Measurements from ENCODE around the gene ADAM33.

The ADAM33 gene

DNA sequence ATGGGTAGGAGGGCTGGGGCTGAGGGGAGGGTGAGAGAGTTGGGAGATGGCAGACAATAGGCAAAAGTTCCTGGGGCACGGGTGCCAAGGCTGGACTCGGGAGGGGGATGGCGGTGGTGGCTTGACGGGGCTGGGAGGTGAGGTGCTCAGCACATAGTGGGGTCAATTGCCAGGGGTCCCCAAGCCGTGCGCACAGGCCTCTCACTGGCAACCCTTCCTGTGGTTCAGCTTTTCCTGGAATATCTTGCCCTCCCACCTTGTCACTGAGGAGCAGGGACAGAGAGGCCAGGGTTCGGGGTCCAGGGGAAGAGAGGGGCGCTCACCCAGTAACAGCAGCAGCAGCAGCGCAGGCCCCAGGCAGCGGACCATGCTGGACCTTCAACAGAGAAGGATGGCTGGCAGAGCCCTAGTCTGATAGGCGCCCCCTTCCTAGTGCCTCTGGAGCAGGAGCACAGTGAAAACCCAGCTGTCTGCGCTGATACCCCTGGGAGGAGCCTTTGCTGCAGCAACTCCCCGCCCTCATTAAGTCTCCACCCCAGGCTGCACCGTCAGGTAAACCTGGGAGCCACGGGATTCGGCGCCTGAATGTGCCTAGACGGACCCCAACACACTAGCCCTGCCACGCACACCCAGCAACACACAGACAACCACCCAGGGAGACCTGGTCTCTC, 18.6 kb downstream of the ADAM33 start, which contains the start of gene GFRA4:
Gene GFRA4 (minus strand): TSS at position 369 of the 671 bp plus-strand sequence. CDS start 0 bp downstream, at position 369.
- DNase-seq: no peak

DNA sequence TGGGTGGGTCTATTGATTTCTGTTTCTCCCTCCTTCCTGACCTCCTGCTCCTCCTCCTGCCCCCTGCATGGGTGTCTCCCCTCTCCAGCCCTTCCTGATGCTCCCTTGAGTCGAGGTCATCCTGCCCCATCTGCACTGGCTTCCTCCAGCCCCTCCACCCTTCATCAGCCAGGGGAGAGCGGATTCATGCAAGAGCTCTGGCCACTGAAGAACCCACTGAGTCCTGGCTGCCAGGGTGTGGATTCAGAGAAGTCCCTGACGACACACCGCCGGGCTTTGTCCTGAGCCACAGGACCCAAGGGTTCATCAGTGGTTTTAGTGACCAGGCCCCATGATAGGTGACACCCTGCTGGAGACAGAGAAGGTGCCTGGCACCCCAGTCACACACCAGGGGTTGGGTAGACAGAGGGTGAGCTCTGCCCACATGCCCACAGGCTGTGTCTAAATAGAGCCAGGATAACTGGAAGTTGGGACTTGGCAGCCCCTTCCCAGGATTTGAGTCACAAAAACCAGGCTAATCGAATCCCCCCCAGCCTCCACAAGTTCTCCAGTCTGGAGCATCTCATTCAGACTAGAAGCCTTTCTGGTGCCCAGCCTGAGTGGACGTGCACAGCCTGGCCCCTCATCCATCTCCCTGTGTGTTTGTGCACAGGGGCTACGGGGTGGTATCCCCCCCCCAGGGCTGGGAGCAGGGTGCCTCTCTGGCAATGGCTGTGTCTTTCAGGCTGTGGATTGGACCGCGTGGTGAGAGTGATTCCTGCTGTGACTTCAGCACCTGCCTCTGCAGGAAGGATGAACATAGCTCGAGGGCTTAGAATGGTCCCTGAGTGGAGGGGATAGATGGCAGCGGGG, 19.8 kb downstream of the ADAM33 start:
- DNase-seq: no peak

DNA sequence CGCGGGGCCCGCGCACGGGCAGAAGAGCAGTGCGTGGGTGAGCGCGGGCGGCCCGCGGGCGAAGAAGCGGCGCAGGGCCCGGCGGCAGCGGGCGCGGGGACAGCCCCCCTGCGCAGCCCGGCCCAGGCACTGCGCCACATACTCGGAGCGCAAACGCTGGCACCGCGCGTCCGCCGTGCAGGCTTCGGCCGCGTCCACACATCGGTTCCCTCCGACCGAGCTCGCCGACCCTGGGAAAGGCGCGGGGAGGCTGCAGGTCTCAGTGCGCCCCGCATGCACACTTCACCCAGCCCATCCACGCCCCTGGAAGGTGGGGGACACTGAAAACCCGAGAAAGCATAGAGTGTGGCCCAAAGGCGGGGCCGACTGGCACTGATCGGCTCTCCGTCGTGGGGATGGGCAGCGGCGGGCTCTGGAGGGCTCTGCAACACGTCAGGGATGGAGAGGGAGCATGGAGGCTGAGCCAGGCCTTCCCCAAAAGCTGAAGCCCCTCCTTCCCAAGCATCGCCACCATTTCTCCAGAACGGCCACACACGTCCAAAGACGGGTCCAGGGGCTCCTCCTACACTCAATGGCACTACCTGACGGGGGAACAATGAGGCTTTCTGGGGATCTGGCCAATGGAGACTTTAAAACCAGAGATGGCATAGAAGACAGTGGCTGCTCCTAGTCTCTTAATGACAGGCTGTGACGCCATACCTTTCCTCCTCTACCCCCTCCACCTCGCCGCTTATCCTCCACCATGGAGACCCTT, 20.6 kb downstream of the ADAM33 start:
- no peak for DNase-seq

DNA sequence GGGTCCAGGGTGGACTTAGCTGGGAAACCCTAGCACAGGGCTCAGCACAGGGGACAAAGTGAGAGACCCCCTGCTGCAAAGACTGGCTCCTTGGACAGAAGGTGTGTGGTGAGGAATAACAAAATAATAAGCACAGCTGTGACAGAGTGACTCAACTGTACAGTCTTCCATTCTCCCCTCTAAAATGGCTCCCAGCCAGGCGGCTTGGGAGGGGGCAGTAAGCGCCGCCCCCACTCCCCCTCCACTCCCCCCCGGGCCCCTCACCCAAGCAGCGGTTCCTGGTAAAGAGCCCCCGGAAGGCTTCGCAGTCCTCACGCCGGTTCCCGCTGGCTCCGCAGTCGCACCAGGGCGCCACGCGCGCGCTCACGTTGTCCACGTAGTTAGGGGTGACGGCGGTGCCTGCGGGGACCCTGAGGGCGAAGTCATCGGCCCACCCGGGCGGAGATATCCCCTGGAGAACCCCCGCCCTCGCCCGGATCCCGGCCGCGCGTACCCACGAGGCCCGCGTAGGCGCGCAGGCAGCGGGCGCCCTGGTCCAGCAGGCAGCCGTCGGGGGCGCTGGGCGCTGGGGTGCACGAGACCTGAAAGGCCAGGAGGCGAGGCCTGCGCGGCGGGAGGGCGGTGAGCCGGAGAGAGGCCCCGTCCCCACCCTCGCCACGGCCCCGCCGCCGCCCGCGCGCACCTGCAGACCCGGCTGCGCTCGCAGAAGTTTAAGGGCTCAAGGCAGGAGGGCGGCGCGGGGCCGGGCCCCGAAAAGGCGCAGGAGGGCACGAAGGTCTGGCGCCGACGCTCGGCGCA, 21.3 kb downstream of the ADAM33 start:
- DNase-seq: no peak

DNA sequence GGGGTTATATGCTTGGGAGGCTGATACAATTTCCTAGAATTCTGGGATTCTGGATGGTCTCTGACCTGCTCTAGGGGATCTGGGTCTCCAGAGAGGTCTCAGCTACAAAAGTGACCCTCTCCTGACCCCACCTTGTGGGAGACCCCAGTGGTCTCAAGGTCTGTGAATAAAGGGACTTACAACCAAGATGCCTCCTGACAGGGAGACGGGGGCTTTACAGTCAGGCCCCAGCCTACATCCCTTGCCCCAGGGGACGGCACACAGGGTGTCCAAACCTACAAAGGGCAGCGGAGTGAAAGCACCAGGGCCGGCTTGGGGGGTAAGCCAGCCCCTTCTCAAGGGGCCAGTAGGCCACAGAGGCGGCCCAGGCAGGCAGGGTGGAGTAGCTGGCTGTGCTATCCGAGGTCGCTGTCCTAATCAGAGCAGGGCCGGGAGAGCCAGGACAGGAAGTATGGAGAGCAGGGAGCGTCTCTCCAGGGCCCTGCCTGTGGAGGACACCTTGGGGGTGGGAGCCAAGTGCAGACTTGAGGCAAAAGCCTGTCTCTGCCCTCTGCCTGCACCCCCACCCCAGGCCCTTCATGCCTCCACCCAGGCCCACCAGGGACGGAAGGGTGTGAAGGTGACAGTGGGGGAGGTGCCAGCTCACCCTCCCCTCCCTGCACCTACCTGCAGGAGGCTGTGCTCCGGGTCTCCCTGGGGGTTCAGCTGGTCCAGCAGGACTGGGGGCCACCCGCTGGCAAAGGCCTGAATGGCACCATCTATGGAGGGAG, 22.1 kb downstream of the ADAM33 start:
- DNase-seq: no peak

DNA sequence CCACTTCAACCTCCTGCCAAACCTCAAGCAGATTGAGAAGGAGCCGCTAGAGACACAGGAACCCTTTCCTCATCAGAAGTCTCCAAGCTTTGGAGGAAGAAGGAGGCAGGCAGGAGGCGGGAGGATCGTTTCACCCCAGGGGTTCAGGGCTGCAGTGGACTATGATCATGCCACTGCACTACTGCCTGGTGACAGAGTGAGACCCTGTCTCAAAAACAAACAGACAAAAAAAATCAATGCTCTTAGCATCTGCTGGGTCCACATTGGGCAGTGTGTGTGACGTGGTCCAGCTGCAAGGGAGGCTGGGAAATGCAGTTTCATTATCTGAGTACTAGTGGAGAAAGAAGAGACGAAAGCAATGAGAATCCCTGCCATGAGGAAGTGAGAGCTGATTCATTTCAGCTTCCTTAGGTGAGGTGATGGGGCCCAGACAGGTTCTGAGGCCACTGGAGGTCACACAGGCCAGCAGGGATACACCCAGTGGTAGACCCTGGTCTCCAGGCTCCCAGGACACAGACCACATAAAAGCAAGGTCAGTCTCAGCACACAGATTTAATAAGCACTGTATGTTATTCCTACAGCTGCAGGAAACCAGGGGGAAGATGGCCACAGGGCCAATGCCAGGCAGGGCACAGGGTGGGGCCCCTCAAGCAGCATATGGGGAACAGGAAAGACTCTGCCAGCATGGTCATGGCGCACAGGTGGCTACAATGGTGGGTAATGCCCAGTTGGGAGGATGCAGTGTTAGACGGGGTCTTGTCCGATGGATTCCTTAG, 22.9 kb downstream of the ADAM33 start:
- no peak for DNase-seq

DNA sequence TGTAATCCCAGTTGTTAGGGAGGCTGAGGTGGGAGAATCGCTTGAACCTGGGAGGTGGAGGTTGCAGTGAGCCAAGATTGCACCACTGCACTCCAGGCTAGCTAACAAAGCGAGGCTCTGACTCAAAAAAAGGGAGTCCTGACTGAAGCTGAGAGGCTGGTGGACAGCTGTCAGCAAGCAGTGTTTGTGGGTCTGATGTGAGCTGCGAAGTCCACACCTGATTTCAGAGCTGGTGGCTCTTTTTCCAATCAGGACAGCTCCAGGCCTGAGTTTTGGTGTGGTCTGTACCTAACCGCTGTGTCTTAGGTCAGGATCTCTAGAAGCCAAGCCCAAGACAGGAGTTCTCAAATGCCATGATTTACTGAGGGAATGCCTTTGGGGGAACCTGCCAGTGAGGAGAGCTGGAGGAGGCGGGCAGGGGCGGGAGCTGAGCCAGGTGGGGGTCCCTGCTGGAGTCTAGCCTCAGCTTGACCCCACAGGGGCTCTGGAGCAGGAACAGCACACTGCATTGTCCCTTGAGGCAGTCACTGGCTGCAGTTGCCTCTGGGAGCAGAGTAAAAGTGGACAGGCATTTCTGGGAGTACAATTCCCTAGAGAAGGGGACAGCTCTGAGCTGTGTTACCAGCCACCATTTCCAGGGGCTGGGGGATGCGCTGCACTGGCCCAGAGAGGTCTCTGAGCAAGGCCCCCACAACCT, 23.6 kb downstream of the ADAM33 start:
- DNase-seq: no peak

DNA sequence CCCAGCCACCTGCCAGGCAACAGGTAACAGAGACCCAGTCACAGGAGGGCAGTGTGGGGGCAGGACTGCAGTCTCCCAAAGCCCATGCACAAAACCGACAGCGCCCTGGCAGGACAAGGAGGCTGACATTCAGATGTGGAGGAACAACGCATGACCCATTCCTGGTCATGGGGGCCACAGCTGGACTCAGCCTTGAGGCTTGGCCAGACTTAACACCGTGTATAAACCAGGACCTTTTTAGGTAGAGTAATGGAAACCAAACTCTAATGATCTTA, 26.7 kb downstream of the ADAM33 start:
- DNase-seq: no peak

DNA sequence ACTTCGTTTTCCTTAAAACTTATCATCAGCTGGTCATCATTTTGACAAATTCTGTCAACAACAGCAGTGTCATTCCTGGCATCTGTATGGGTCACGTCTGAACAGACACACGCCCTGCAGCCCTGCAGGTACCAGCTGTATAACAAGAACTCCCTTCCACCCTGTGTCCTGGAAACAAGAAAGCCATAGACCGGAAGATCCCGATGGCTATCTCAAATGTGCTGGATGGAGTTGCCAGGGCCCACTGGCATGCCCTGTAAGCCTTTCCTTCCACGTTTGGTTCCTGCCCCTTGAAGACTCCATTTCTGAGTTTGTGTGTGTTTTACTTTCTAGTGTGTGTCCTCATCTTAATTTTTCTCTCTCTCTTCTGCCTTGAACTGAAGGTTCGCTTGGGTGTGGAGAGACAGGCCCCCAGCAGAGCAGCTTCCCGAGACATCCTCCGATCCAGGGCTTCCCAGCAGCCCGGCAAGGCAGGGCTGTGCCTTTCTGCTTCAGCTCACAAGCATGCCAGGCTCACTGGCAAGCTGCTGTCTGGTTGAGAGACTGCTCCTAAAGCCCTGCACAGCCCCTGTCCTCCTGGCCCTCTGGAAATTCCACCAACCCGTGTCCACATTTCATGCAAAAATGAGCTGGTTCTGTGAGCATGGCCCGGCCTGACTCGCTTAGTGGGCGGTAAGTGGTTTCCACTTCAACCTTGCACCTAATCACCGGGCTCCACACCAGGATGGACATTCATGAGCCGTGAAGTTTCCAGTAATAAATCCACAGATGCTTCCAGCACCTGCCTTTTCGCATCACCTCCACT, 27.3 kb downstream of the ADAM33 start:
- DNase-seq: no peak

DNA sequence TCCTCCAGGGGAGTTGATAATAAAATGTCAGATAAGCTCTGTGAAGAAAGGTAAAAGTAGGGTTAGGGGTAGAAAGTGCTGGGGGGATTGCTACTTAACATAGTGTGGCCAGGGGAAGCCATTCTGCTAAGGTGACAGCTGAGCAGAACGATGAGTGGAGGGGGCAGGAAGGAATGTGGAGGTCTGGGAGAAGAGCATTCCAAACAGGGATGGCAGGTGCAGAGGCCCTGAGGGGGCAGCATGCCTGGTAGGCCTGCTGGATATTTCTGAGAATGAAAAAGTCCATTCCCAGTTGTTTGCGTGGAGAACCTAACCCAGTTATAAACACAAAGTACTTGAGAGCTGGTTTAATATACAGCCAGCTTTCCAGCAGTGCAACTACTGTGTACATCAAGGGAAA, 27.9 kb downstream of the ADAM33 start:
- no peak for DNase-seq

DNA sequence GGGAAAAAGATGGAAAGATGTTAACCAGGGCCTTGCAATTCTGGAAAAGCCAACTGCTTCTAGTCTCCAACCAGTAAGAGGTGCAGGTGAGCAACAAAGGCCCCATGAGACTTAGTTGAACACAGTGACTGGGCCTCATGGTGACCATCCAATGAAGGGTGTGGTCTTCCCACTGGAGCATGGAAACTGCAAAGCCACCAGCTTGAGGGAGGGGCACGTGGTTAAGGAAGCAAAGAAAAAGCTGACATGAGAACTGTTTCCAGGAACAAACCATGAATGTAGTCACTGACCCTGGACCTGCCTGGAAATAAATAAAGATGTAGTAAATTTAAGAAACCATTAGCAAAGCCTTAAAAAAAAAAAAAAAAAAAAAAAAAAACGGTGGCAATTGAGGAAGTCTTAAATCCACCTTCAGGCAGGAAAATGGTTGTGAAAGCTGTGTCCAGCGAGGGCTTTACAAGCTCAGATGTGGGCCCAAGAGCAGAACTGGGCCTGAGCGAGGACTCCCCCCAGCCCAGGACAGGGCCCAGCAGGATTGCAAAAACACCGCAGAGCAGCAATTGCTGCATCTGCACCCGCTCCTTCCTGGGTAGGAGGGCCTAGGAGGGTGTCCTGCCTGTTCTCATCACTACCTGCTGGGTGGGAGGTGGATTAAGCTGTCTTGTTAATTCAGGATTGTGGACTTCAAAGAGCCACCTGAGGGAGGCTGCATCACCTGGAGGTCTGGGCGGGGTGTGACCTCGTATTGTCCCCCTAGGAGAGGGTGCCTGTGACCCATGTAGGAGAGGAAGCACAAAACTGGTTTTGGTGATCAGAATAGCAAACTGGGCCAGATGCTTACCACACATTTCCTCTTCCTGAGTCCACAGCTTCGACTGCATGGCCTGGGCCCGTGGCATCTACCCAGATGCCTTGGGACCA, 28.9 kb downstream of the ADAM33 start:
- DNase-seq: no peak

DNA sequence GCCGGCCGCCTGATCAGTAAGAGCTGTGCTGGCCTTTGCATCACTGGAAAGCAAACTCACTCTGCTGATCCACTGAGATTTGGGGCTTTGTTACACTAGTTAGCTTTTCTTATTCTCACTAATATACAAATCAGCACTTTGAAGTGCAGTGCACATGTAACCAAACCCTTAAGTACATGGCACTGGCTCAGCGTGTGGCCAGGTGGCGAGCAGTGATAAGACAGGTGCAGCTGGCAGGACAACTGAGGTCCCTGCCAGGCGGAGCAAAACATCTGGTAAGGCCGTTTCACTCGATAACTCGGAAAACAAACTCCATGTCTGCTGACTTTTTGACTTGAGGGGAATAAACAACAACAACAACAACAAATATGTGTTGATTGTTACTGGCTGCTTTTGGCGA, 29.6 kb downstream of the ADAM33 start:
- DNase-seq: no peak

DNA sequence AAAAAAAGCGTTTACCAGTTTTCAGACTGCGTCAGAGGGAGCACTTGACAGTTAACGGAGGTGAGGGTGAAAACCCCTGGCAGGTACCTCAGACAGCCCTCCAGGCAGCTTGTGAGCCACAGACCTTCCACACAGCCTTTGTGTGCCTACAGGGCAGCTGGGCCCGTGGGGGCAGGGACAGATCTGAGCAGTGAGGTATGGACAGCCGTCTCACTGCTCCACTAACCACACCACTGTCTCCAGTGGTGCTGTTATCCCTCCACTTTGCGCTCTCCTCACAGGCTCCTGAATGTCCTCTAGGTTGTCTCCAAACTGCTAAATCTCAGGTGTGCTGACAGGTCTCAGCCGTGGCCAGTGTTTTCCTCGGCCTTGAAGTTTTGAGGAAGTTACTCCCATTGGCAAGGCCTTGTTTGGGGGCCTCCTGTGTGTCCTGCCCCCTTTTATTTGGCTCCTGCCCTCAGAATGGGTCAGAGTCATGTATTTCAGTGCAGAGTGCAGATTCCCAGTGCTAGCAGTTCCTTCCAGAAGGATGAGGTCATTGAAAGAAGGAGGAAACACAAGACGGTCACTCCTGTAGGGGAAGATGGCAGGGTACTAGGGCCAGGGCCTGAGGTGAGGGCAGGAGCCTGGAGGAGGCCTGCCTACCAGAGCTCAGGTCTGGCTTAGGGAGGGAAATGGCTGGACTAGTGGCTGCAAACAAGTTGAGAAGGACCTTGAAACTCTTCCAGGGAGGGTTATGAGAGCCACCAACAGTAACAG, 30.4 kb downstream of the ADAM33 start:
- no peak for DNase-seq

DNA sequence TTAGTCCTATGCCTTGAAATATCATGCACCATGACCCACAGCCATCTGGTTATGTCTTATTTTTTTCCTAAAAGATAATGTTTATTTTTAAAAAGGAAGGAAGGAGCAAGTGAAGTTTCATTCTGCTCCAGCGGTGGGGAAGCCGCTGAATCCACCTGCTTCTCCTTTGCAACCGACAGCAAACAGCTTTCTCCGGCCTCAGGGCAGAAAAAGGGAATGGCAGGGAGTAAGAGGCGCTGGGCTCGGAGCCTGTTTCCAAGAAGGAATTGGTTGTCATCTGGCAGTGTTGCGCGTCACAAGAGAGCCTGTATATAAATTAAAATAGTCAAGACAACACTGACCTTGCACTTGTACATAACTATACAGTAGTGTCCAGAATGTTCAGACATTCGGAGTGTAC, 32.9 kb downstream of the ADAM33 start:
- DNase-seq: no peak

DNA sequence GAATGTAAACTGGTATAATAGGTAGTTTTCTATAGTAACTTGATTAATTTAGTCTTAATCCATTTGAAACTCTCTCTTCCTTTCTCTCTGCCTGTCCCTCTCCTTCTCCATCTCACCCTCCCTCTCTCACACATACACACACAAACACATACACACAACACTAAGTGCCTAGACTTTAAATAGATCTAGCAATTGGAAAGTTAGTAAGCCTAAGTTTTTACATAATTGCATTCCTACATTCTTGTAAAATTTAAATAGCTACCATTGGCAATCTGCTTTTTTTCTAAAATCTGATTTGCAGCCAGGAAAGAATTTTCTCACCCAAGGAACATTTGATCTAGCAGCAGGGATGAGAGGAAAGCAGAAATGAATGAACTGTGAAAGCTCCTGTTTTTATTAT, 34.3 kb downstream of the ADAM33 start:
- no peak for DNase-seq

DNA sequence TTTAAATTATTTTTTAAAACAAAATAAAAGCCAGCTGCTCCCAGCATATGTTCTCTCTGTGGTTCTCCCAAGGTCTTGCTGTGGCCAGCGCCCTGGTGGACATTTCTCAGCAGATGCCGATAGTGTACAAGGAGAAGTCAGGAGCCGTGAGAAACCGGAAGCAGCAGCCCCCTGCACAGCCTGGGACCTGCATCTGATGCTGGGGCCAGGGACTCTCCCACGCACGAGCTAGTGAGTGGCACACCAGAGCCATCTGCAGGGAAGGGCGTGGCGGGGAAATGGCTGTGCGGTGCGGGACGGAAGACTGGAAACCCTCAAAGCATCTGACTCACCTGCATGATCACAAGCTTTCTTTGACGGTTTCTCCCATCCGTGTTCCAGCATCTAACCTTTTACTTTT, 35.2 kb downstream of the ADAM33 start:
- no peak for DNase-seq

DNA sequence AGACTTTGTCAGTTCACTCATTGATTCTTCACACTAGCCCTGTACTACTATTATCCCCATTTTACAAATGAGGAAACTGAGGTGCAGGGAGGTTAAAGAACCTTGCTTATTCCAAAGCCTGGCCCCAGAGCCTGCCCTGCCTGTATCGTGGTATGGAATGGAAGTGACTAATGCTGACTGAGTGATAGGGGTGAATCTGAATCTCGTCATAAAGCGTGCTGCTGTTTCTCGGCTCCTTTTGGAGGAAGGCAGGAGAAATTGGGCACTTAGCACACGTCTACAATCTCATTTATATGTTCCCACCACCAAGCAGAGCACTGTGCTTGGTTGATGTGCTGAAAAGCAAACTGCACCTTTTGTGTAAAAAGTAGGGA, 35.8 kb downstream of the ADAM33 start:
- no peak for DNase-seq

Data from activated CD4-positive, CD25-positive, alpha-beta regulatory T cell treated with anti-CD3 and anti-CD28 coated beads, Interleukin-2, amount 50 U/mL, for 72 hours (primary cell).